NB4 (cell line): Measurements from ENCODE around the gene SGSH.

ENCODE experiments used
- CTCF ChIP-seq: IDR thresholded peaks from one replicate; pipeline ENCODE4 v1.5.1; 2012; ENCODE audit warnings: low read depth, low read length
- MAX ChIP-seq: IDR thresholded peaks from 2 replicates; pipeline ENCODE4 v1.6.1; 2011; ENCODE audit warnings: low read depth, low read length

GRCh38 chr17:80171681-80172080 lies 48.5 kb downstream of the SGSH start:
- no peak for TF ChIP-seq CTCF
- no peak for TF ChIP-seq MAX
